ENCODE results near the gene SLC4A1.

Gene SLC4A1
- 0 to 0.05 reads per million in 2 donors for total RNA-seq

DNA sequence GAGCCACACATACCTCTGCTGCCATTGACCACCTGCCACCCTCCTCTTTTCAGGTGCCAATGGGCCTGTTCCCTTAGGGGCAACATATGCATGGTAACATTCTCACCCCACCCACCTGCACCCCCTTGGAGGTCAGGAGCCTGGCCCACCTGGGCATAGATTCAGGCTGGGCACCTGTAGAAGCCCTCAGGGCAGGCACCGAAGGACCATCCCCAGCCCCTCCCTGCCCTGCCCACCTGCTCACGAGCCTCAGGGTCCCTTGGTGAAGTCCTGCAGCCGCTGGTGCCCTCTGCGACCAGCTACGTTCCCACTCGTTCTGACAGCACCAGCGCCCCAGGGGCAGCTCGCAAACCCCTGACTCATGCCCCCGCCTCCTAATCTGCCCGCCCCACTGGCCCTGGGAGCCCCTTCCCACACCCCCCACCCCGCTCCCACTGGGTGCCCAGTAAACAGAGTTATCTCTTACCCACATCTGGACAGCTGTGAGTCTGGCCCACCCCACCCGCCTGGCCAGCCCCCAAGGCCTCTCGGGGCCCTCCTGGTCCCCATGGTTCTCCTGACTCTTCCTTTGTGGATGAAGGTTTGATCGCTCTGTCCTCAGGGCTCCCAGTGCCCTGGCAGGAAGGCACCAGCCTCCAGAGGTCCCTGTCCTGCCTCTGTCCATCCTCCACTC is at the start of gene SLC4A1:
SLC4A1 (minus strand) TSS at position 318 of the 673 bp plus-strand sequence. CDS start 5,269 bp downstream, outside the sequence.
- no peak for DNase-seq

DNA sequence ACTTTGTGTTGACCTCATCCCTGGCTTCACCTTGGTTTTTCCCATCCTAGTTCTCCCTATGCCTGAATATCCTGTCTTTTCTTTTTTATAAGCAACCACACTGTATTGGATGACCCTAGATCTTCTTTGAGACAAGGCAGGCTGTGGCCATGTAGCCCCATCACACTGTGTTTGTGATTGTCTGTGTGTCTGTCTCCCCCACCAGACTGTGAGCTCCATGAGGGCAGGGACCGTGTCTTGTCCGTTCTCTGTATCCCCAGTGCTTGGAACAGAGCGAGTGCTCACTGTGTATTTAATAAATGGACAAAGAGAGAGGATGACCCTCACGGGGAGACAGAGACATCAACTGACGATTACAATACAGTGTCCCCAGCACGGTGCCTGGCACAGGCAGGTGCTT is 49.6 kb upstream of the SLC4A1 start:
- no peak for DNase-seq

DNA sequence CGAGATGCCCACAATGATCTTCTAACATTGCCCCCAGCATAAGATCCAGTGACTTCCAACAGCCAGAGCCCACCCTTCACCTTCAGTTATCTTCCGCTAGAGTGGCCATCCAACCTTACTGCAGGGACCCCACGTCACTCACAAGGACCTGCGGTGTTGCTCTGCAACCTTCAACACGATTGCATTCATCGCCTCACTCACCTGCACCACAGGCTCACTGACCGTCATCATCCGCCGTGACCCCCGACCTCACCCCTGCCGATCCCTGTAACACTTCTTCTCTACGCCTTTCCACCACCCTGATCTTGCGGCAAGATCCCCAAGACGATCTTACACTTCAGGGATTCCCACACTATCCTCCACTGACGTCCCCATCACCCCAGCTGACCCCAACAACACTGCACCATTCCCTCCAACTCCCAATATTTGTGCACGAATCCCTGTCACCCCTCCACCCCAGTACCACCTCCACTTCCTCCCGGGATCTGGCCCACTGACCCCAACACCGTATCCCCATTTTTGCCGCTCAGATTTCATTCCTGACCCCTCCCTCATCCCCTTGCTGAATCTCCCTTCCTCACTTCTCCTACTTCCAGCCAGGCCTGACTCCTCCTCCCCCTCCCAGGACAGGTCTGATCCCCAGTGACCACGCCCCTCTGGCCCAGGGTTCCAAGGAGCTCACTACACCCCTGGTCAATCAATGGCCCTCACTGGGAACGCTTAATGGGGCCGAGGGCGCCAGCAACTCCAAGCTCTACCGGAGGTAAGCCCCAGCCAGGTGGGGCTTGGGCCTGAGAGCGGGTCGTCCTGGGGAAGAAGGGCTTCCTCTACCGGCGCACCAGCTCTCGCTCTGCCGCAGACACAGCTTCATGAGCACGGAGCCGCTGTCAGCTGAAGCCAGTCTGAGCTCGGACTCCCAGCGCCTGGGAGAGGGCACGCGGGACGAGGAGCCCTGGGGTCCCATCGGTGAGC is 48.1 kb upstream of the SLC4A1 start:
- DNase-seq = no peak

DNA sequence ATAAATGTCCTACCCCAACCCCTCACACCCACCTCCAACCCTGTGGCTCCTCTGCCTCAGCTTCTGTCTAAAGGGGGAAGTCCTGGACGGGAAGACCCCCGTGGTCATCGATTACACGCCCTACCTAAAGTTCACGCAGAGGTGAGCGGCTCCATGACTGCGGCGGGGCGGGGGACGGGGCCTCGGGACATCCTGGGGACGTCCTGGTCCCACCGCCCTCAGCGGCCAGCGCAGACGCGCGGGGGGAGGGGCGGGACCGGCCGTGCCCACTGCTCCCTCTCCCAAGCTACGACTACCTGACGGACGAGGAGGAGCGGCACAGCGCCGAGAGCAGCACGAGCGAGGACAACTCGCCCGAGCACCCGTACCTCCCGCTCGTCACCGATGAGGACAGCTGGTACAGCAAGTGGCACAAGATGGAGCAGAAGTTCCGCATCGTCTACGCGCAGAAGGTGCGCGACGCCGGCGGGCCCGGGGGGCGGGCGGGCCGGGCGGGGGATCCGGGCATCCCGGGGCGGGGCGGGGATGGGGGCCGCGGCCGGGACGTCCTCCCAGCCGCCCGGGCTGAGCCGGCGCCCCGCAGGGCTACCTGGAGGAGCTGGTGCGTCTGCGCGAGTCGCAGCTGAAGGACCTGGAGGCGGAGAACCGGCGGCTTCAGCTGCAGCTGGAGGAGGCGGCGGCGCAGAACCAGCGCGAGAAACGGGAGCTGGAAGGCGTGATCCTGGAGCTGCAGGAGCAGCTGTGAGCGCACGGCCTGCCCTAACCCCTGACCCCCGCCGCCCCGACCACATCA is 47.1 kb upstream of the SLC4A1 start:
- no peak for DNase-seq

DNA sequence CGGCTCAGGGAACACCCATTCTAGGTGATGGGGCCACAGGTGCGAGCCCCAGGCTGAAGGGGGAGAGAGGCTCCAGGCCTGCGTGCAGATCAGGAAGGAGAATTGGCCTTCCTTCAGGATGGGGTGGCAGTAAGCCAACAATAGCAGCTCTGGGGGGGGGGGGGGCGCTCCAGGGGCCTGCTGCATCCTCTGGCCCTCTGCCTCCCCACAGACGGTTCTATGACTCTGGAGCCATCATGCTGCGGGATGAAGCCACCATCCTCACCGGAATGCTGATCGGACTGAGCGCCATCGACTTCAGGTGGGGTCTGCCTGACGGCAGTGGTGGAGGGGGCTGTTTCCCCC is 46.6 kb upstream of the SLC4A1 start:
- DNase-seq = no peak

DNA sequence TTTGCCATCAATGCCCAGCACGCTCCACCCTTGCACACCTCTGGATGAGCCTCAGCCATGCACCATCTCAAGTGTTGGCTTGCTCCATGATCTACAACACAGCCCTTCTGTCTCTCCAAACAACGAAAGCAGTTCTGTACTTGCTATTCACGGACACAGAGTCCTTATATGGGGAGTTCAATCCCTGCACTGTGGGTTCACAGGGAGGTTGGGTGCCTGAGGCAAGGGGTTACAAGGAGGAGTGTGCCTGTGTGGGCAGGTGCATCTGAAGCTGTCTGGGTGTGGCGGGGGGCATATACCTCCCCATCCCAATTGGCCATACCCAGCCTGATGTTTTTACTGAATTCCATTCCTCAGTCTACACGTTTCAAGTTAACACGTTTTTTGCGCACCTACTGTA is 46.1 kb upstream of the SLC4A1 start:
- no peak for DNase-seq

DNA sequence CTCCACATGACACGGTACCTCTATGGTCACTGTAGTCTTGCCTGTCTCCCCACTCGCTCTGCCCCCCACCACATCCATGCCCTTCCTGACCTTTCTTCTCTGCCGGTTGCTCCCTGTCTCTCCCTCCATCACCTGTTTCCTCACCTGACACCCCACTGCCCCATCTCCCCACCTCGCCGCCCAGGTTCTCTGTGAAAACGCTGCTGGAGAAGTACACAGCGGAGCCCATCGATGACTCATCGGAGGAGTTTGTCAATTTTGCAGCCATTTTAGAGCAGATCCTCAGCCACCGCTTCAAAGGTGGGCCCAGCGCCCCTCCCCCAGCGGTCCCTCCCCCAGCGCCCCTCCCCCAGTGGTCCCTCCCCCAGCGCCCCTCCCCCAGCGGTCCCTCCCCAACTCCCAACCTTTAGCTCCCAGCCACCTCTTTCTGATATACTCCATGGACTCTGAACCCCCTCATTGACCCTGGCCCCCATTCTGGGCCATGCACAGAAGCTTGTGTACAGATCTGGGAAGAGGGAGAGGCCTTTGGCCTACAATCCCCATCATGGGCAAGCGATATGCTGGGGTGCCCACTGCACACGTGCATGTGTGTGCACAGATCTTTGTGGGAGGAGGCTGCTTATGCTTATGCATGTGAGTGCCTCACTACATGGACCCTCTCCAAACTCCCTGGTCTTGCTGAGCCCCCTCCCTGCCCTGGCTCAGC is 44.6 kb upstream of the SLC4A1 start:
- DNase-seq = no peak

DNA sequence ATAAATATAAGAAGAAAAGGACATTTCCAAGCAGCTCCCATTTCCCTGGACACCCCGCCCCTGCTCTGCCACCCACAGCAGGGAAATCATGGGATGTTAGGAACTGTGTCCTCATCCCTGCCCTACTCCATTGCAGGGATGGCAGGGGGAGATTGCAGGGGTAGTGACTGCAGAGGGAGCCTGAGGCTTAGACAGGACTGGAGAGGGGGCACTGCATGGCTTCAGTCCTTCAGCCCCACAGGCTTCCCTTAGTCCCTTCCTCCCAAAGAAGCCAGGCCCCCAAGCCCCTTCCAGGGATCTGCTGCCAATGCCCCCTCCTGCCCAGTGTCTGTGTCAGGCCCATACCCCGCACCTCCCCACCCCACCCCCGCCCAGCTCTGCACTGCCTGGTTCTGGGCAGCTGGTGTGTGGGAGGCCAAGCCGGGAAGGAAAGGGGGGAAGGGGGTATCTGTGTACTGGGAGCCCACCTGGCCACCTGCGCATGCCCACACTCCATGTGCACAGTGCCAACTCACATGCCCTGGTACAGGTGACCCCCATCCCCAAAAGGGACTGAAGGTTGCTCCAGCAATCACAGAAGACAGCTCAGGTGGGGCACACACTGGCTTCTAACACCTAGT is 43.7 kb upstream of the SLC4A1 start:
- no peak for DNase-seq

DNA sequence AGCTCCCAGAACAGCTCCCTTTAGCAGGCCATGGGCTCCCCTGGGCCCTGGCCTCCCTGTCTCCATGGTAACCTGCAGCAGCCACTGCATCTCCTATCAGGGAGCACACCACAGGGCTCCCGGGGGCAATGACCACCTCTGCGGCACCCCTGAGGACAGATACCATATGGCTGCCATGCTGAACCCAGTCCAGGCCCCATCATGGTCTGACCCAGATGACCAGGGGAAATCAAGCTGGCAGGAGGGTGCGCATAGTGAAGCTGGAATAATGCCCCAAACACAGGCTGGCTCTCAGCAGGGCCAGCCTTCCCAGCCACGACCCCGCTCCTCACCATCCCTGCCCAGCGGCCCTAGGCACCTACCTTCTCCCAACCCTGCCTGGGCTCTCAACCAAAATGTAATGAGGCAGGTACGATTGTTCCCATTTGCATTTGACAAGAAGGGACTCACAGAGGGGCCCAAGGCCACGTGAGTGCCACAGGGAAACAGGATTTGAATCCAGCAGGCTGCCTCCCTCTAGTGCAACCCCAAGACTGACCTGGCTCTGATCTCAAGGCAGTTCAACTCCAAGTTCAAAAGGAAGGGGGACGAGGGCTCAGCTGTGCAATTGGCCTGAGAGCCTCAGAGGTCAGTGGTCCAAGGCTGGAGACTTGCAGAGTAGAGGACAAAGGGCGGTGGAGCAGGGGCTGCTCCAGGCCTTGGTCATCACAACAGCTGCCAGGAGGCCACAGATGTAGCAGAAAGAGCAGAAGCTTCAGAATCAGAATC is 42.9 kb upstream of the SLC4A1 start:
- no peak for DNase-seq

DNA sequence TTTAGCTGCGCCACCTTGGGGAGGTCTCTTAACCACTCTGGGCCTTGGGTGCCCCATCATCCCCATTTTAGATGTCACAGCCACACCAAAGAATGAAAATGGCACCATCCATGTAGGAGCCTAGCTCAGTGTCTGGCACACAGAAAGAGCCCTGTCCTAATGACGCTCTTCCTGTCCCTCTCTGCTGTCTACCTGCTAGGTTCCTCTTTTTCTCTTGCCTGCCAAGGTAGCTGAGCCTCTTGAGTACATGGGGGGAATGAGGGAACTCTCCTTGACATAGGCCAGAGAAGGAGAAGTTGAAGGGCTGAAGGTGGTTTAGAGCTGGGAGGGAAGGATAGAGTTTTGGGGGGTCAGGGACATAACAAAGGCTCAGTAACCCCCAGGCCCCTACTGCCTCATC is 42.3 kb upstream of the SLC4A1 start:
- DNase-seq = no peak

DNA sequence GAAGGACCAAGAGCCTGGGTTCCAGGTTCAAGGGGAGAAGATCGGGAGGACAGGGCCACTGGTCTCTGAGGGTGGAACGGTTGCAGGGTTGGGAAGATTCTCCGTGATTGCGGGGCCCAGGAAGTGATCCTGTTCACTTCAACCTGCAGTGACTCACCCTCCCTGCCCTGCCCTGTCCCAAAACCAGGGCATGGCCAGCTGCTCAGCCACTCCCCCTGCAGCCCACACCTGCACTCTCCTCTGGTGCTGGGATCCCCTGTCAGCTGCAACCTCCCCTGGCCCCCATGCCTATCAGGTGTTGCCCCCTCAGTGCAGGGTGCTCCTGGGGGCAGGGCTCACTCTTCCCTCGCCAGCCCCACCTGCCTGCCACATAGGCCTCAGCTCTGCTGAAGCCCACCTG is 41.5 kb upstream of the SLC4A1 start:
- DNase-seq = no peak

DNA sequence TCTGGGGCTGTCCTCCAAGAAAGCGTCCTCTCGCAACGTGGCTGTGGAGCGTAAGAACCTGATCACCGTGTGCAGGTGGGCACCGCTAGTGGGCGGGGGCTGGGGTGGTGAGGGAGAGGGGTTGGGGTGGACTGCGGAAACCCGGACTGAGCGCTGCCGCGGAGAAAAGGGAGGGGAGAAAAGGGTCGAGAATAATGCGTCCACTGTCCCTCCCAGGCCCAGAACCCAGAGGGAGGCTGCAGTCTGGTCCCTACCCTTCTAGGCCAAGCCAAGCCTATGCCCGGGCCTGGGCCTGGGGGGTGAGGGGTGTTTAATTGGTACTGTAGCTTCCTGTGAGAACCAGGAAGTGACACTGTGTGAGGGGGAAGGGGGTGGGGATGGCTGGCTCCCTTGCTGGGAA is 40.9 kb upstream of the SLC4A1 start:
- no peak for DNase-seq

DNA sequence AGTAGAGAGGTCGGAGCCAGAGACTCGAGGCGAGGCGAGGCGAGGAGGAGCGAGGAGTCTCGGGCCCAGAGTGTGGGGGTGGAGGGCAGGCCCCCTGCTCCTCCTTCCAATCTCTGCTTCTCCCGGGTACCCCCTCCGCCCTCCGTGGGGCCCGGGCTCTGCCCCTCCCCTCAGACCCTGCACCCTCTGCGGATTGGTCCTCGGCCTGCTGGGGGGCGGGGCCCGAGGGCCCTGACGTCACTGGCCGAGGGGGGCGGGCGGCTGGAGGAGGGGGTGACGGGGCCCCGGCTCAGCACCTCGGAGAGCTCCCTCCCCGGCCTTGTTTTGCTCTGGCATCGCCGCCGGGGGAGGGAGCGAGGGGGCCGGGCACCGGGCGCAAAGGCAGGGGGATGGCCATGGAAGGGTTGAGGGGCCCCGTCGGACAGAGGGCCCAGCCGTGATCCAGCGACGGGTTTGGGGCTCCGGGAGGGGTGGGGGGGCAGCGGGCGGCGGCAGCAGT is 40.4 kb upstream of the SLC4A1 start, which contains the start of gene RUNDC3A:
RUNDC3A (plus strand) TSS at position 282 of the 499 bp plus-strand sequence. CDS start 232 bp downstream, outside the sequence.
- peak; percentile 77 for DNase-seq

DNA sequence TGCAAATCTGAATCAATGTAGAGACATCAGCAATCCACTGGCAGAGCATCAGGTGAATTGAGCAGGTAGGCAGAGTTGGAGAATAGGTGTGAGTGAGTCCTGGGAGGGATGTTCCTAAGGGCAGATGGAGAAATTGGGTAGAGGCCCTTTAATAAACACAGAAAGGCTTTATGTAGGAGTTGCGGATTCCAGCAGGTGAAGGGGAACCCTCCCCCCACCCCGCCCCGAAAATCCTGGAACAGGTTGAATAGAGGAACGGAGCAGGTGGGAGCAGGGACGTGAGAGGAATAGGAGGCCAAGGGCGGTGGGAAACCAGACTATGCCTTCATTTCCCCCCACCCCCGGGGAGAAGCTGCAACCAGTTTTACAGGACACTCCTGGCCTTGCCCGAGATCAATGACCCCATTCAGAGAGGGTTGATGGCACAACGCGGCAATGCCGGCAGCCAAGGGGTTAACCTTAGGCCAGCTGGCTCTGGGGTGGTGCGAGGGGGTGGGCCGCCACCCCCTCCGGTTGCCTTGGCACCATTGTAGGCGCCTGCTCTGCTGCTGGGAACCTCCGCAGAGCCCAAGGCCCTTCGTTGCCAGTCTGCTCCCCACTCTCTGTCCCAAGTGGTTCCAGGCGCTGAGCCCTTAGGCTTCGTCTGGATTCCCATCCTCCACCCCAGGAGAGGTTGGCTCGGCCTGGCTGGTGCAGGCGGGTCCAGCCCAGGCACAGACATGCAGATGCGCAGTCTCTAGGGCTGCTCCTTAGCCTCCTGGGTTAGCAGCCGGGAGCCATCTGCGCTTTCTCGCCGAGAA is 39.7 kb upstream of the SLC4A1 start:
- no peak for DNase-seq

DNA sequence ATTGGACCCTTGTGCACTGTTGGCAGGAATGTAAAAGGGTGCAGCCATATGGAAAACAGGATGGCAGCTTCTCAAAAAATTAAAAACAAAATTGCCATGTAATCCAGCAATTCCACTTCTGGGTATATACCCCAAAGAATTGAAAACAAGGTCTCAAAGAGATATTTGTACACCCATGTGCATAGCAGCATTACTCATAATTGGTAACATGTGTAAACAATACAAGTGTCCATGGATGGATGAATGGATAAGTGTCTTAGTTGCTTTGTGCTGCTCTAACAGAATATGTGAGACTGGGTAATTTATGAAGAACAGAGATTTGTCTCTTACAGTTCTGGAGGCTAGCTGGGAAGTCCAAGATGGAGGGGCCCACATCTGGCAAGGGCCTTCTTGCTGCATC is 36.7 kb upstream of the SLC4A1 start:
- DNase-seq = no peak

DNA sequence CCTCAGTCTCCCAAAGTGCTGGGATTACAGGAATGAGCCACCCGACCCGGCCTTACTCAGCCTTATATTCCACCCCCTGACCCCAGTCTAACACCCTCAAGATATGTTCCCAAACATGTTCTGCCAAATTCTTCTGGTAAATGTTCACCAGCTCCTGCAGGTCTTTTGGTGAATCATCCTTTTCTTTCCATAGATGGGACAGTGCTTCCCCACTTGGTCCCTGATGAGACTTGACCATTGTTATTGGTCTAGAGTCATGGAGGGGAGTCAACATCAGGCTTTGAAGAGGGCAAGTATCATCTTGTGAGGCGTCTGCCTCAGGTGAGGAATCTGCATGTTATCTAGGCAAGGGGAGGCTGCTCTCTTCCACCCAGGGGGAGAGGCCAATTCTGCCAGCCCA is 30.0 kb upstream of the SLC4A1 start:
- DNase-seq = no peak

DNA sequence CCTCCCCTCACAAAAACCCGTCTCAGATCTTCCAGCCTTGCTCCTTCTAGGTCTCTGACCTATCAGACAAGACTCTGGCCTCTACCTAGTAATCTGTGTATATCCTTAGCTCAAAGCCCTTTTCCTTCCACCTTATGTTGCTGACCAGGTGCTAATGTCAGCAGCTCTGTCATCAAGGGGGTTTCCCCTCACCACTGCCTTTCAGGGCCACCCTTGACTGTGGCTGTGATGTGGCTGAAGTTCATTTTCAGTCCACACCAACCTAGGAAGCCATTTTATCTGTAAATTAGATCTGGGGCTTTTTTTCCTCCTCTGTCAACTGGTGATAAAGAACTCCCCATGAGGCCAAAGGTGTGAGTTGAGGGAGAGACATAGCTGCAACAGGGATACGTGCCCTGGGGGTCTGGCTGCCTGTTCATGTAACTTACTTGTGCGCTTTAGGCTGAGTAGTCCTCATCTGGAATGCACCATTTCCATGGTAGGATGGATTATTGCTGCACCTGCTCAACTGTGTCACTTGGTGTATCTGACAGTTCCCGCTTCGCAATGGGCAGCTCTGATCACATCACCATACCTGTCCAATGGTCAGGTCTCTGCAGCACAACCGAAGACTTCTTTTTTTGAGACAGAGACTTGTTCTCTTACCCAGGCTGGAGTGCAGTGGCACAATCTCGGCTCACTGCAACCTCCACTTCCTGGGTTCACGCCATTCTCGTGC is 25.7 kb upstream of the SLC4A1 start:
- no peak for DNase-seq

DNA sequence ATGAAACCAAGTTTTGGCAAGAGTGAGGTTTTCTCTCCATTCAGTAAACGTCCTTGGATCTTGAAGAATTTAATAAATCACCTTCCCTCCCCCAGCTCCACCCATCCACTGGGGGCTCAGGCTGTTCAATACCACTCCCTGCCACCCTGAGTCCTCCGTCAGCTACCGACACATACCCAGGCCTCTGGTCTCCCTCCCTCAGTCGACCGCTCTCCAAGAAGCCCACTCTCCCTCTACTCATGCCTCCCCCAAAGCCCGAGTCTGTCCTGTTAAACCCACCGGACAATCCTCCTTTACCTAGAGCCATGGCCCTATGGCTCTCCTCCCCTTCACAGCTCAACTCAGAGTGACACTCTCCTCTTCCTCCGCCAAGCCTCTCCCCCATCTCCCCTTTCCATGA is 19.7 kb upstream of the SLC4A1 start:
- DNase-seq = no peak

DNA sequence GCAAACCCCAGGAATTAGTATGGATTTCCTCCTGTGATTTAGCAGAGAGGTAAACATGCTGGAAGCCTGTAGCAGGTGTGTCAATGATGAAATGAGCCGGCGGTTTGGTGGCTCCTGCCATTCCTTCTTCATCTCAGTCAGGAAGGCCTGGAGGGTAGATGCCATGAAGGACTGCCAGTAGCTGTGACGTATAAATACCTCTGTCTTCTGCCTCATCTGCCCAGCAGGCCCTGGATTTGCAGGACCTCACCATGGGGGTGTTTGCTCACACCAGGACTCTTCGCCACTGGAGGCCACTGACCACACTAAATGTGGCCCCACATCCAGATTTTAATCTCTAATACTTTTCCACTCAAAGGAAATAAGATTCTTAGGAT is 16.1 kb upstream of the SLC4A1 start:
- DNase-seq = no peak

All from activated gamma-delta T cell (primary cell).